Cerebellar cortex (tissue), 1 donor: ENCODE data around the gene LRRC63.

Experiments used
- DNase-seq: peaks from one replicate; pipeline ENCODE4 v3.0.0-alpha.2; 2015; ENCODE audit warnings: low spot score

Gene LRRC63

DNA sequence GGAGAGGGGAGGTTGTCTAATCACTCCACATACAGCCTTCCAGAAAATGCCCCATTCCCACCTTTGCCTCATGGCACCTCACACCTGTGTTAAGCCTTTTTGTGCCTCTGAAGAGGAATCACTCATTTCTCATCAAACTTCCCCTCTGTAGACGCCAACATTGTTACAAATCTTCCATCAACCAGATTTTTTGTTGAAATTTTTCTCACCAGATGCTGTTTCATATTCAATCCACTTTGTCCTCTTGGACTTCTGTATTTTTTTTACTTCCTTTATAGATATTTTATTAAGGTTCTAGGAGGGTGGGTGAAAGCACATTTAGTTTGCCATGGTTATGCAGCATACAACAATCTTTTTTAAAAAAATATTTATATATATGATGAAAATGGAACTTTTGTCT is 101.3 kb downstream of the LRRC63 start:
- DNase-seq: no peak

DNA sequence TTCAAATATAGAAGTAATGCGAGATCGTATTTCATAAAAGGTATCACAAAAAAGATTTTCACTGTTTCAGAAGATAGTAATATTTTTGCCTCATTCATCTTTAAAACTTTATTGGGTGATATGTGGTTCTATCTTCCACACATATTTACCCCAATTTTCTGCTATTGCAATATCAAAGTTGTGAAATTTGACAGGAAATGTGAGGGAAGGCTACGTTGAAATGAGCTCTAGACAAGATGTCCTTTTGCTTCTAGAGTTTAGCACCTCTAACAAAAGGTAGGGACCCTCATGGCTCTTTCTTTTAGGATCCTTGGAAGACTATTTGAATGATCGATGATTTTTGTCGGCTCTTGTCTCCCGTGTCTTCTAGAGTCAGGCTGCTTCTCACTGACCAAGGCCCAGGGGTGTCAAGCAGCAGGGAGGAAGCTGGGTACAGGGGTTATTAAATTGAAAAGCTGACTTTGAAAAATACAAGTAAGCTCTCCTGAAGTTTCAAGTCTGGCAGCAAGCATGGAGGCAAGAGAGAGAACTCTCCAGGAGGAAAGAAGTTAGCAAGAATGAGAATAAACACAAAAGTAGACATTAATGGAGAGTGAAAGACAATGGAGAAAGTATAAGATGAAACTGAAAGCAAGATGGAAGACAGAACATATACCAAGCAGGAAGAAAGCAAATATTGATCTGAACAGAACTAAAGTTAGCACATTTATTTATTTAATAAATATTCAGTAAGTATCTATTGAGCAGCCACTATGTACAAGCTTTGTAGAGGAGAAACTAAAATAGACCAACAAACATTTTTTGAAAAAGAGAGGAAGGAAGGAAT is 101.9 kb downstream of the LRRC63 start:
- no peak for DNase-seq

DNA sequence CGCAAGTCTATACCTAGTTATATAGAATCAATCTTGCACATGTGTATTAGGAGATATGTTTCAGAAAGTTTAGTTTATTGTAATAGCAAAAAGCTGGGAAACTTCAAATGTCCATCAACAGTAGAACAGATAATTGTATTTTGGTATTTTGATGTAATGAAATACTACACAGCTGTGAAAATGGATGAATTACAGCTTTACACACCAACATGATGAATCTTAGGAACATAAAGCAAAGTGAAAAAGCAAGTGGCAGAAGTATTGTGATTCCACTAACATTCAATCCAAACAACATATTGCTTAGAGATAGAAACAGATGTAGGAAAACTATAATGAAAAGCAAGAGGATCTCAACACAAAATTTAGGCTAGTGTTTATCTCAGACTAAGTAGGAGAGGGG is 102.9 kb downstream of the LRRC63 start:
- no peak for DNase-seq

DNA sequence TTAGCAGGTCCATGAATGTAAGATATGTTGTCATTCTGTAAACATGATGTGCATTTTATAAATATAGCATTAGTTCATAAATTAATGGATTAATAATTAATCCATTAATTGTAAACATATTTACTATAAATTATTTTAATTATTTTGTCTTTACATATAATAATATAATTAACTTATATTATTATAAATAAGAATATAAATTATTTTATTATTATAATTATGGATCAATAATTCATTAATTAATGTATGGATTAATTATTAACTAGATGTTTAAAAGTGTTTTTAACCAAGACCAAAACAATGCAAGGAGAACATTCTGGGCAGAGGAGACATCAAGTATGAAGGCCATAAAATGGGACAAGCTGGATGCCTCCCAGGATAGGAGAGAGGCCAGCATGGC is 103.3 kb downstream of the LRRC63 start:
- no peak for DNase-seq

DNA sequence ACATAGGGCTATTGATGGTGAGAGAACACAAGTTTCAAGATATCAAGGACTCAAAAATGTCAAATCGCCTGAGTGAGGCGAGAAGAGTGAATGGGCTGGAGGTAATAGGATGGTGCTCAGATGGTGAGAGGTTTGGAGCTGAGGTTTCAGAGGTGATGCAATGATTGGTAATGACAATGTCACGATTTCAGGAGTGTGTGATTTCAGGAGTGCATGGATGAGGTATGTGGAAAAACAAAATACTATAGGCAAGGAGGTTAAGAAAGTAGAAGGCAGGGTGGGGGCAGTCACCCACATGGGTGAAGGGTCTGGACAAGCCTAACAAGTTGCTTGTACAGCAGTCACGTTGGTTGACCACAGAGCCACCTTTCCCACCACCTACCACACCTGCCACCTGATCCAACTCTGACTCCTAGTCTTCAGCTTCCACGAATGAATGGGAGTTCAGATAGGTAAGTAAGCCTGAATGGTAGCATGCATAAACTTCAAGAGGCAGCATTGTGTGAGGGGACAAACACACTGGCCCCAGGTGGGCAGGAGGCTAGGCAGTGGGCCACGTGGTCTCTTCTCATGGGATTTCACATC is 103.9 kb downstream of the LRRC63 start:
- DNase-seq: no peak

DNA sequence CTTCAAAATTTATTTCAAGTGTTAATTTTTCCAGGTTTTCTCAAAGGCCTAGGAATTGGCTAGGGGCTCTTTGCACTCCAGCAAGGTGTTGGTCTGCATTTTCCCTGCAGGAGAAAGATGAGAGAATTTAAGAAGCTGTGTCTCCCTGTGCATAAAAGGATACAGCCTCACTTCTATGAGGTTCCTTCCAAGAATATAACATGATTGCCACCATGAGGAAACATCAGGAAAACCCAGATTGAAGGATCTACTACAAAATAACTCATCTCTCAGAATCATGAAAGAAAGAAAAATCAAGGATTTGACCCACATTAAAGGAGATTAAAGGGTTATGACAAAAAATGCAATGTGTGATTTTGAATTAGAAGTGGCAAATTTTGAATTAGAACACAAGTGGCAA is 105.4 kb downstream of the LRRC63 start:
- no peak for DNase-seq

DNA sequence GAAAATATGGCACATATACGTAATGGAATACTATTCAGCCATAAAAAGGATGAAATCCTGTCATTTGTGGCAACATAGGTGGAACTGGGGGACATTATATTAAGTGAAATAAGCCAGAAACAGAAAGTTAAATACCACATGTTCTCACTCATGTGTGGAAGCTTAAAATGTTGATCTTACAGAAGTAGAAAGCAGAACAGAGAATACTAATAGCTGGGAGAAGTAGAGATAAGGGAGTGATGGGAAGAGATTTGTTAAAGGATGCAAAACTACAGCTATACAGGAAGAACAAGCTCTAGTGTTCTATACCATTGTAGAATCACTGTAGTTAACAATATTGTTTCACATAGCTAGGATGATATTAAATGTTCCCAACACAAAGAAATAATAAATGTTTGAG is 107.3 kb downstream of the LRRC63 start:
- no peak for DNase-seq

DNA sequence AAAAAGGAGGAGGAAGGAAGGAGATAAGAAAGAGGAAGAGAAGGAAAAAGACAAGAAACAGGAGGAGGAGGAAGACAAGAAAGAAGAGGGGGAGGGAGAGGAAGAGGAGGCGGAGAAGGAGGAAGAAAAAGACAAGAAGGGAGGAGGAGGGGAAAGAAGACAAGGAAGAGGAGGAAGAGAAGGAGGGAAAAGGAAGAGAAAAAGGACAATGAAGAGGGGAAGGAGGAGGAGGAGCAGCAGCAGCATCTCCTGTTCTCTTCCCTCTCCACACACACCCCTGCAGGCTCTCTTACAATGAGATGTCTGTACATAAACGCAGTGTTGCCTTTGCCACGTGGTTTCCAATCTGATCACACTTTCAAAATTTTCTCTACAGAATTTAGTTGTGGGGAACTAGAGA is 108.7 kb downstream of the LRRC63 start:
- no peak for DNase-seq

DNA sequence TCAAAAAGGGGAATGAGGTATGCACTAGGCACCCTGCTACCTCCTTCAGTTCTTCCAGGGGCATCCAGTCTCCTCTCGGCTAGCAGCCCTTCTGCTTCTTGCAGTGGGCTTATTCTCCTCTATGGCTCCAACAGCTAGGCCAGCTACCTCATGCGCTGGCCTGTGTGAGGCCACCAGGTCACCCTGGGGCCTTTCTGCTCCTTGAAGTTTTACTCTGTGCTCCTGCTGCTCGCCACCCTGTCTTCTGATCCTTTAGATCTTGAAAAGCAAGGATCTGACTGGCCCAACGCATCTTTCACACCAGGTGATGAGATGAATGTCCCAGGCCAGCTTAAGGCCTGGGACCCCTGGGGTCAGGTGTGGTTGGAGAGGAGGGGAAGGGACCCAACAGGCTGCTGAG is 109.1 kb downstream of the LRRC63 start:
- DNase-seq: no peak

DNA sequence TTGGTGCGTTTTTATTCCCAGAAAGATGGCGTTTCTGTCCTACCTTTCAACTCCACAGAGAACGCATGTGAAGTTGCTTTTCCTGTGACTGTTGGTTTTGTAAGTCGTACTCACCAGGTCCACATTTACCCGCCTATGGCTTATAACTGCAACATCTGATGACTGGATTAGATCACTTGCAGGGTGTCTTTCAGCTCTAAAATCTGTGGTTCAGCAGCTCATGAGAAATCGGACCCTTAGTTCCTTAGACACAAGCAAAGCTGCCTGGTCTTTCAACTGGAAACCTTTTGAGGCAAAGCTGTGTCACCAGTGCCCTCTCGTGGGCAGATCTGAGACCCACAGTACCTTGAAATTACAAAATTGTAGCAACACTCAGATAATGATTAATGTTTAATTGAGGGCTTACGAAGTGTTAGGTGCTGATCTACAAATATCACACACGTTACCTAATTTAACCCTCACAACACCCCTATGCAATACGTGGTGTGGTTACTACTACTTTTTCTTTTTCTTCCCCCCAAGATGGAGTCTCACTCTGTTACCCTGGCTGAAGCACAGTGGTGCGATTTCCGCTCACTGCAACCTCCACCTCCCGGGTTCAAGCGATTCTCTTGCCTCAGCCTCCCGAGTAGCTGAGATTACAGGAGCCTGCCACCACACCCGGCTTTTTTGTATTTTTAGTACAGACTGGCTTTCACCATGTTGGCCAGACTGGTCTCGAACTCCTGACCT is 109.9 kb downstream of the LRRC63 start:
- peak; percentile 28 for DNase-seq

DNA sequence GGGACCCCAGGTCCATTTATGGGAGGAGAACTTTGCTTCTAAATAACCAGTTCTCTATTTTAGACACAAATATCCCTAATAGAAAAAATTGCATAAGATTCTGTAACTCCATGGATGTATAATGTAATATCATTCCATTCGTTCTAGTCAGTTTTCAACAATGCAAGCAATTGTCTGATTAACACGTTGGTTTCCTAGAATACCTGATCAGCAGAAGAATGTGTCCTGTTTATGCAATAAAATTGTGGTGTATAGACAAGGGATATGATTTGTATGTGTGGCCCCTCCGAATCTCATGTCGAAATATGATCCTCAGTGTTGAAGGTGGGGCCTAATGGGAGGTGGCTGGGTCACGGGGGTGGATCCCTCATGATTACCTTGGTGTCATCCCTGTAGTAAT is 113.2 kb downstream of the LRRC63 start:
- DNase-seq: no peak
